ENCODE results near the gene ARAF. TPM values are rescaled to one million over a fixed set of nuclear protein-coding genes. Genes with fewer than 3 reads are reported as not detected.

ARAF gene
- total RNA-seq, 1 donor from 2014 or later, result 76.5 TPM

DNA sequence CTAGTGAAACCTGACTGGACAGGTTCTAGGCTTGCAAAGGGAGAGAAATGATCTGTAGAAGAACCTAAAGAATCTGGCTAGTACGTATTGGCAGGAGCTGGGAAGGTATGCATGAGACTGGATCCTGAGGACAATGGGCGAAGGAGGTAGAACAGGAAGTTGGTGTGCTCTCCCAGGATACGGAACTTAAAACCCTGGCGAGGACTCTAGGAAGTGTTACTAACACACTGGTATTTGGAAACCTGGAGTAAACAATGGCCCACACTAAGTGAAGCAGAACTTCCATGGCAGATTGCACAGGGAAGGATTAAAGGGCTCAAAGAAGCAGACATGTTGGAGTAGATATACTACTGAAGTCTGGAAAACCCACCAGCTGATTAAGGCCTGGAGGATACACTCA is 49.5 kb downstream of the ARAF start:
- intact Hi-C loops (cut with DNase I), result no loop called here
- DNase-seq (ENCODE audit: missing footprints), result no peak
- no peak for ATAC-seq

DNA sequence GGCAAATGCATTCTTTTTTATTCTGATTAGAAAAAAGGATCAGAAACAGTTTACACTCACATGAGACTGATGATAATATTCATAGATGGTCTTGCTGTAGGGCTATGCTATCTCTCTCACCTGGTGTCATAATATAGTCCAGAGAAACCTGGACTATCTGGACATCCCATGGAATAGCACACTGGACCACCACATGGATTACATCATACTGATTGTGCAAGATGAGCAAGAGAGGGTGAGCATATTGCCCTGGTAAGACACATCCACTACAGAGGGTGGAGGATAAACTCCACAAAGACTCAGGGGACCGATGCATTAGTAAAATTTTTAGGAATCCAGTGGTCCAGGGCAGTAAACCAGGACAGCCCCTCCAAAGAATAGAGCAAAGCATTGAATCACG is 50.5 kb downstream of the ARAF start:
- DNase-seq (ENCODE audit: missing footprints) (no peak), ATAC-seq (no peak)
- intact Hi-C loops (cut with DNase I), result no loop called here

GRCh38 chrX:47611926-47612325 is 50.9 kb downstream of the ARAF start:
- ATAC-seq, result no peak
- intact Hi-C loops (cut with DNase I), result no loop called here
- DNase-seq (ENCODE audit: missing footprints), result no peak

GRCh38 chrX:47612418-47612817 is 51.4 kb downstream of the ARAF start:
- no peak for ATAC-seq
- no peak for DNase-seq (ENCODE audit: missing footprints)
- intact Hi-C loops (cut with DNase I), result no loop called here

DNA sequence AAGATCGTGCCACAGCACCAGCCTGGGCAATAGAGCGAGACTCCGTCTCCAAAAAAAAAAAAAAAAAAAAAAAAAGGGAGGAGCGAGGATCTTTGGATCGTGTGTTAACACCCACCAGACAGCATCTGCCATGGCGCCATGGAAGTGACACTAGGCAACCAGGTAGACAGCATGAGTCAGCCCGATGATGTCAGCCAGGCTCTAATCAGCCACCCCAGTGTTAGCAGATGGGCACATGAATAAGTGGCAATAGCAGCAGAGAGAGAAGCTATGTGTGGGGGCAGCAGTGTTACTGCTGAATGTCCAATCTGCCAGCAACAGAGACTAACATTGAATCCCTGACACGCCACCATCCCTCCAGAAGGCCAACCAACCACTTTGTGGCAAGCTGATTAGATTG is 52.1 kb downstream of the ARAF start:
- no peak for ATAC-seq
- intact Hi-C loops (cut with DNase I), result no loop called here

DNA sequence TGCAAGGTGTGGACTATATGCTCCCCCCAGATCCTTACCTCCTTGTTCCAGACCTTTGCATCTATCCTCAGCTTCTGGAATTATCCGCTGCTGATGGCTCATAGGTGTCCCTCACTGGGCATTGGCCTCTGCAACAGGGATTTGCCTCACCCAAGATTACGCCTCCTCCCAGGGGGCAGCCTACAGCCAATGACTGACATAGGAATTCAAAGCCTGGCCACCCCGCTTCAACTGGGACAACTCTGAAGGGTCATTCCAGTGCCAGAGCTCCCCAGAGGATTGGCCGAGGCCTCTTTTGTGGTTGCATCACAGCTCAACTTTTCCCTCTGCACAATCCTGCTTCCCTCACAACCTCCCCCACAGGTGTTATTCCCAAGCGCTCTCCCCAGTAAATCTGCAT is 53.6 kb downstream of the ARAF start:
- ATAC-seq (no peak), DNase-seq (ENCODE audit: missing footprints) (no peak)
- intact Hi-C loops (cut with DNase I), result no loop called here

More for the DNA sequence above, 52.1 kb downstream of the ARAF start:
- no peak for DNase-seq (ENCODE audit: missing footprints)

DNA sequence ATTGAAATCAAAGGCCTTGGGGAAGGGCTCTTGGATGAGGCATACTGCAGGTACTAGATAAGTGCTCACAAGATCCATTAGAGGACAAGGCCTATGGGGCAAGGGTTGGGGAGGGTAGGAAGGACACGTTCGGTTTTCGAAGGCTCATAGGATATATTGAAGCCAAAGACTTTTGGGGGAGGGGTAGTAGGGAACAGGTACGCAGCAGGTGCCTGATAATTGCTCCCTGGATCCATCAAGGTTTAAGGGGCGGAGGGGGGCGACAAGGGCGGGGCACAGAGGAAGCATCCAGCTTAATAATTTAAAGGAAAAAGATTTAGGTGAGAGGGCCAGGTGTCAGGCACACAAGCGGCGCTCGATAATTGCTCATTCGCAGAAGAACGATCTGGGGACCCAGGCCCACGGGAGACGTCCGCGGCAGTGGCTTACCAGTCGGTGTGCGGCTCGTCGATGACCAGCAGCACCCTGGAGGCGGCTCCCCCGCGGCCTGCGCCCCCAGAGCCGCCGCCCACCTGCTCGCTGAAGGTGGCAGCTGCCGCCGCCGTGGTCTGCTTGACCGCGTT is 58.0 kb downstream of the ARAF start:
- intact Hi-C loops (cut with DNase I), result no loop called here
- DNase-seq (ENCODE audit: missing footprints), result no peak

DNA sequence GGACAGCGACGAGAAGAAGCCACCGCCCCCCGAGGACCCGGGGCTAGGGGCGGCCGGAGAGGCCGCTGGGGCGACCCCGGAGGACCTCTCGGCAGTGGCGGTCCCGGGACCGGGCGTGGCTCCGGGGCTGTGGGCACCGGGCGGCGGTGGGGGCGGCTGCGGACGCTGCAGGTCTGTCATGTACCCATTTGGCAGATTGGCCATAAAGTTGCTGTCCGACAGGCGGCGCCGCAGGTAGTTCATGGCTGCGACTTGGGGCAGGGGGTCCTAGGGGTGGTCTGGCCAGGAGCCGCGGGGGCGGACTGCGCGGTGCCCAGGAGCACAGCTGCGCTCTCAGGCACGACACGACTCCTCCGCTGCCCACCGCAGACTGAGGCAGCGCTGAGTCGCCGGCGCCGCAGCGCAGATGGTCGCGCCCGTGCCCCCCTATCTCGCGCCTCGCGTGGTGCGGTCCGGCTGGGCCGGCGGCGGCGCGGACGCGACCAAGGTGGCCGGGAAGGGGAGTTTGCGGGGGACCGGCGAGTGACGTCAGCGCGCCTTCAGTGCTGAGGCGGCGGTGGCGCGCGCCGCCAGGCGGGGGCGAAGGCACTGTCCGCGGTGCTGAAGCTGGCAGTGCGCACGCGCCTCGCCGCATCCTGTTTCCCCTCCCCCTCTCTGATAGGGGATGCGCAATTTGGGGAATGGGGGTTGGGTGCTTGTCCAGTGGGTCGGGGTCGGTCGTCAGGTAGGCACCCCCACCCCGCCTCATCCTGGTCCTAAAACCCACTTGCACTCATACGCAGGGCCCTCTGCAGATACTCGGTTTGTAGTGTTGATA is 58.7 kb downstream of the ARAF start, which contains the start of gene SYN1:
TSS of gene SYN1 (minus strand) at position 372 of the 817 bp plus-strand sequence. CDS start at position 243, 129 bp downstream.
- ATAC-seq, result peak; percentile 98
- intact Hi-C loops (cut with DNase I), result no loop called here
- peak; percentile 90 for DNase-seq (ENCODE audit: missing footprints)

More for the DNA sequence above, 58.0 kb downstream of the ARAF start:
- no peak for ATAC-seq

GRCh38 chrX:47620303-47620685 is 59.3 kb downstream of the ARAF start:
- no peak for ATAC-seq

More at GRCh38 chrX:47620303-47620685, 59.3 kb downstream of the ARAF start:
- DNase-seq (ENCODE audit: missing footprints), result no peak
- intact Hi-C loops (cut with DNase I), result no loop called here

Small RNA genes lying within 50 kb of the gene (microRNA-seq; reads per million reads assigned to microRNA genes)
- not detected for gene MIR4769

Other genes starting within 250 kb of the ARAF start
- not detected for gene ZNF157, start 190.6 kb upstream of the ARAF start, total RNA-seq
- 13.1 TPM for gene ZNF41, start 78.0 kb upstream of the ARAF start, total RNA-seq
- gene TIMP1, start 21.2 kb downstream of the ARAF start, total RNA-seq, result 112 TPM
- 11.1 TPM for gene SYN1, start 58.7 kb downstream of the ARAF start, total RNA-seq
- 3.7 TPM for gene CFP, start 68.7 kb downstream of the ARAF start, total RNA-seq
- gene ELK1, start 89.4 kb downstream of the ARAF start, total RNA-seq, result 19.3 TPM
- 86.4 TPM for gene UXT, start 98.0 kb downstream of the ARAF start, total RNA-seq

Data from Right ventricle myocardium inferior (tissue), 1 donor.